Head of caudate nucleus (tissue), 42 donors: Measurements from ENCODE around the gene RAET1G.
"Not testable (repeated sequence)": the region's sequence is repeated elsewhere in the genome, so short reads cannot be mapped to it uniquely, and the experiment has no call there.

Source experiments
- DNase-seq, 42 donors: peaks; one replicate each; pipeline versions ENCODE4 v3.0.0 to v3.0.0-alpha.2; 2020 to 2021; ENCODE audit warnings: mixed read lengths in 7 of 42
- intact Hi-C: fragments of 100-400 bp; cut with DNase I; formaldehyde crosslinking; loops from one replicate; pipeline ENCODE4 v1.15.0; 2022

The RAET1G gene

GRCh38 chr6:149903938-149904611 lies 18.8 kb downstream of the RAET1G start:
- DNase-seq: peak in 3 of 42 donors; percentile 2 to 28 (median 10)
- intact Hi-C loops: no loop called here

DNA sequence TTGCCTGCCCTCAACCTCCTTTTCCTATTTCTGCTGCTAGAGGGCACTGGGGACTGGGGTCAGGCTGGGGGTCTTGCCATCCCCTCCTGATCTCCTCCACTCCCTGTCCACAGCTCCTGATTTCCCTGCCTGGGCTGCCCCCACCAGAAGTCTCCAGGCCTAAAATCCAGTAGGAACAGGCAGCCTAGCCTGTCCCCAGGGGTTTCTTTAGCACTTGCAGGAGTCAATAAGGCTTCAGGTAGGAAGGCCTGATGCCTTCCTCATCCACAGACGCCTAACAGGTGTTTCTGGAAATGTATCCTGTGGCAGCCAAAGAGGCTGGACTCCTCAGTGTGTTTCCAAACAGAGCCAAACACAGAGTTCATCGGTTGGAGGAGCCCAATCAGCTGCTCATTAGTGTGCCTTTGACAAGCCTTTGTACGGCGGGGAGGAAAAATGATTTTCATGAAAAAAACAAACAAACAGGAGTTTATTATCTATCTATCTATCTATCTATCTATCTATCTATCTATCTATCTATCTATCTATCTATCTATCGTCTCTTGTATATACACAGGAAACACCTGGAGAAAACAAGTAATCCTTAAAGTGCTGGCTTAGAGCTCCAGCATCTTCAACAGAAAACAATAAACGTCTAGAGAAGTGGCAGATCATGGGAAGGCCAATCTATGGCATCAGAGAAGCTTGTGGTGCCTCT lies 21.3 kb downstream of the RAET1G start:
- intact Hi-C loops: no loop called here
- peak in 1 of 42 donors; percentile 34 for DNase-seq

DNA sequence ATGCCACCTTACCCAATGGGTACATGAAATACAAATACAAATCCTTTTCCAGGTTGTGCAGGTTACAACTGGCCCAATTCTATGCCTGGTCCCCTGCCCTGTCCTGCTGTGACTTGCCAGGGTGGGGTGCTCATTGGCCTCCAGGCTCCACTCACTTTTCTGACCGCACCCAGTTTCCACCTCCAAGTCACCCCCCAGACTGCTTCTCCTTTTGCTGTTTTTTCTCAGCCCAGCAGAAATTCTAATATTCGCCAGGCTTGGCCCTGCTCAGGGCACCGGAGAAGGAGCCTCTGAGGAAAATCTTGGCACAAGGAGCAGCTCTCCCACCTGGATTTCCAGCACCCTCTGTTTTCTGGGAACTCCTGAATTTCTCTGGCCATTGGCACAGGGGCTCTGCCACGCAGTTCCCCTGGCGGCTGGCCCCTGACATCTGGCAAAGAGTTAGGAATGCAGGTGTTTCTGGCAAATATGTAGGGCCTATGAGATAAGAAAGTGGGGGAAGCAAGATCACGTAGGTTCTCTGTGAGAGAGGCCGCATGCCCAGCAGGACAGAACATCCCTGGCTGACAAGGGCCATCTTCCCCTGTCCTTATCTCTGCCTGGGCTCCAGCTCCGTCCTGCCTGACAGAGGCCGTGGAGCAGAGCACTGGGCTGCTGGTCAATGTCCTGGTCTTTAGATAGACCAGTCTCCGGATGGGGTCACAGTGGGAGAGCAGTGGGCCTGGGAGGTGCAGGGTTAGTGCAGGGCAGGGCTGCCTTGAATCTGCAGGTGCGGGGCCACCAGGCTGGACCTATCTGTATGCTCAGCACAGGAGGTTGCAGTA lies 22.1 kb downstream of the RAET1G start:
- peak in 2 of 42 donors; percentile 13 to 27 for DNase-seq
- intact Hi-C loops: no loop called here

DNA sequence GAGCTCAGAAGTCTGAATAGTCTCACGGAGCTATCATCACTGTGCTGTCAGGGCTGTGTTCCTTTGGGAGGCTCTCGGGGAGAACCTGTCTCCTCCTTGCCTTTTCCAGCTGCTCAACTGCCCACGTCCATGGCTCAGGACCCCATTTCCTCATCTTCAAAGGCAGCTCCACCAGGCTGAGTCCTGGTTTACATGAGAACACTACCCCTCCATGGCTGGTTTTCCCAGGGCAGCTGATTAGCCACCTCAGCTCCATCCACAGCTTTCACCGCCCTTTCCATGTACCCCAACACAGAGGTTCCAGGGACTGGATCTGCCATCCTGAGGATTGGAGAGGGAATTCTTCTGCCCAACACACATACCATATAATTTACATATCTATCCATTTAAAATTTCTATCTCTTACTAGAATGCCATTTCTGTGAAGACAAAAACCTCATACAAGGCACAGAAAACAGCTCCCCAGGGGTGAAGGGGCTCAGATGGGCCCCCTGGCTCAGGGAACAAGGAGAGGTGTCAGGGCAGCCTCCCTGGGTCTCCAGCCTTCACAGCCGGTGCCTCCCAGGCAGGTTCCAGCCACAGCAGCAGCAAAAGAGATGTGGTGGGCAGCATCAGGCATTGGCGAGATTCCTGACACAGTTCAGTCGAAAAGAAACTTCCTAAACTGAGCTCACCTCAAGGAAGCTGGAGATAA lies 22.8 kb downstream of the RAET1G start:
- intact Hi-C loops: no loop called here
- peak in 2 of 42 donors; percentile 7 to 24 for DNase-seq

- intact Hi-C loops: no loop called here
- DNase-seq: peak in 1 of 42 donors; percentile 12
Observed at GRCh38 chr6:149899486-149899885, 23.4 kb downstream of the RAET1G start.

DNA sequence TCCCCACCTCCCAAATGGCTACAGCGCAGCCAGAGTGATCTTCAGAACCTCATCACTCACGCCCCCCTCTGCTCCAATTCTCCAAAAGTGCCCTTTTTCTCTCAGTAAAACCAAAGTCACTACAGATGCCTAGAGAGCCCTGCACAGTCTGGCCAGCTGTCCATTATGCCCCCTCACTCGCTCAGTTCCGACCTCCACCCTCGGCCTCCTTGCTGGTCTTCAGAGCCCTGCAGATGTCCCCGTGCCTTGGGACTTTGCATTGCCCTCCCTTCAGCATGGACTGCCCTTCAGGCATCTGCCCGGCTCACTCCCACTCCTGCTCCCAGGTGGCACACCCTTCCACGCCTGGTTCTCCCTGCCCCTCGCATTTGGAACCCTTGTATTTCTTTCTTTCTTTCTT lies 24.0 kb downstream of the RAET1G start:
- intact Hi-C loops: no loop called here
- peak in 1 of 42 donors; percentile 23 for DNase-seq

GRCh38 chr6:149897855-149898744 lies 24.8 kb downstream of the RAET1G start, which contains the start of gene RAET1E:
TSS of gene RAET1E (minus strand) at chr6:149898113. CDS start at chr6:149890901, 7,212 bp downstream.
- intact Hi-C loops: no loop called here
- peak in 1 of 42 donors; percentile 34 for DNase-seq

GRCh38 chr6:149897015-149897697 lies 25.8 kb downstream of the RAET1G start:
- intact Hi-C loops: no loop called here
- peak in 34 of 42 donors; percentile 16 to 84 (median 41) for DNase-seq

GRCh38 chr6:149896491-149896890 lies 26.4 kb downstream of the RAET1G start:
- no peak for DNase-seq

GRCh38 chr6:149895833-149896271 lies 27.1 kb downstream of the RAET1G start:
- intact Hi-C loops: no loop called here
- peak in 1 of 42 donors; percentile 42 for DNase-seq

More at GRCh38 chr6:149896491-149896890, 26.4 kb downstream of the RAET1G start:
- intact Hi-C loops: no loop called here

- intact Hi-C loops: no loop called here
- peak in 2 of 42 donors; percentile 16 to 42 for DNase-seq
Observed at GRCh38 chr6:149895048-149895590, 27.8 kb downstream of the RAET1G start.

- intact Hi-C loops, DNase-seq: not testable (repeated sequence)
Observed at GRCh38 chr6:149891864-149892263, 31.1 kb downstream of the RAET1G start.

DNA sequence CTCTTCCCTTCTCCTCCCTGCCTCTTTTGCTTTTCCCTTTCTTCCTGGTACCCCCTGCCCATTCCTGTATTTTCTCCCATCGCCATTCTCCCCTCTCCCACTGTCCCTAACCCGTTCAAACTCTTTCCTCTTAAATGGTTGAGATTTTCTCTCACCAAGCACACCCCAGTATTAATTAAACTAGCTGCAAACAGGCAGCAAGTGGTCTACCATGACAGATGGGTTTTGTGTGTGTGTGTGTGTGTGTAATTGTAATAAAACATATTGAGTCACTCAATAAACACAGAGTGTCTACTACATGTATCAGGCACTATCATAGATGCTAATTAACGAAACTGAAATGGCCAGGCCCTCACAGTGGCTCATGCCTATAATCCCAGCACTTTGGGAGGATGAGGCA lies 31.7 kb downstream of the RAET1G start:
- intact Hi-C loops: no loop called here
- DNase-seq: no peak

DNA sequence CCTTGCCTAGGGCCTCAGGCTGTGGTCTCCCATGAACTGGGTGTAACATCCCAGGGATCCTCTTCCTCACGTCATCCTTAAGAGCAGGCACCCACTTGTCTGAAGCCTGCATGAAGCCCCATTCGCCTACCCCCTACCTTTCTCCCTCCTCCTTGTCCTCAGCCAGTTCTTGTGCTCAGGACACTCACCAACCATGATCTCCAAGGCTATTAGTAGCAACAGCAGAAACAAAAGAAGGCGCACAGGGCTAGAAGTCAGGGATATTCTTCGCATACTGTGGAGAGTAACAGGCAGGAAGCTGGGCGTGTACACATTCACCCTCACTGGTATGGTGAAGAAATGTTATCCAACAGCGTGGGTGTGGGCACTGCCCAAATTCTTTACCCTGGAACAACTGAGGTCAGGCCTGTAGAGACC lies 32.3 kb downstream of the RAET1G start:
- intact Hi-C loops: no loop called here
- DNase-seq: no peak

GRCh38 chr6:149889326-149889725 lies 33.6 kb downstream of the RAET1G start:
- DNase-seq: no peak
- intact Hi-C loops: no loop called here

GRCh38 chr6:149888659-149889058 lies 34.3 kb downstream of the RAET1G start:
- intact Hi-C loops: no loop called here
- no peak for DNase-seq

DNA sequence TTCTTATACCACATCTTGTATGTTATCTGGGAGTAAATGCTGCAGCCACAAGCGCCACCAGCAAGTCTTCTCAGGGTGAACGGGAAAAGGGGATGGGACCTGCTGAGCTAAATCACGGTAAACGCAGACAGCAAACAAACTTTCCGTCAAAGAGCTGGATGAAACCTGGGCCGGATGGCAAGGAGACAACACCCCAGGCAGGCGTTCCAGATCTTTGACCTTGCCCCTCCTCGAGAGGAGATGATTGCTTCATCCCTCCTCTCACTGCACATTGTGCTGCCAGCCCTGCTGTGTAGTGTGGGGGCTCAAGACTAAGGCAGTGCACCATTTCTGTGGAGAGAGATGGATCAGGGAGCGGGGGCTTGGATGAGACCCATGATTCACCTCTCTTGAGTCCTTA lies 34.8 kb downstream of the RAET1G start:
- no peak for DNase-seq
- intact Hi-C loops: no loop called here
